Keratinocyte (primary cell): ENCODE data around the gene BRSK2. TPM values are rescaled to one million over a fixed set of nuclear protein-coding genes. Genes with fewer than 3 reads are reported as not detected.

Experiments
- DNase-seq: peaks from one replicate; pipeline ENCODE4 v3.0.0-alpha.2; 2011; ENCODE audit warnings: low read depth, missing footprints, low spot score
- FAIRE-seq: peaks from 2 replicates; lab custom pipeline; 2011; peaks lifted over from hg19 to GRCh38; lab: Jason Lieb, UNC
- H2AFZ ChIP-seq: 2 replicates; pipeline ENCODE4 v1.6.0; 2012; ENCODE audit warnings: low read length, control low read depth, inconsistent platforms; ENCODE audit not compliant: control insufficient read depth
- H3K27ac ChIP-seq: 2 replicates; pipeline ENCODE4 v1.5.1; 2011; ENCODE audit warnings: low read length; ENCODE audit not compliant: control insufficient read depth, insufficient read depth
- H3K27me3 ChIP-seq: 3 replicates; pipeline ENCODE4 v1.6.0; 2011; ENCODE audit warnings: low read length; ENCODE audit not compliant: control insufficient read depth, insufficient read depth; ENCODE audit errors: extremely low read depth
- H3K36me3 ChIP-seq, 2 experiments: 2 replicates in 1 of 2; 3 replicates in 1 of 2; pipeline ENCODE4 v1.5.1; 2011; ENCODE audit warnings: low read length in 2 of 2, mild to moderate bottlenecking in 1 of 2; ENCODE audit not compliant: control insufficient read depth in 2 of 2, insufficient read depth in 2 of 2; ENCODE audit errors: extremely low read depth in 1 of 2
- H3K4me1 ChIP-seq: 3 replicates; pipeline ENCODE4 v1.5.1; 2011; ENCODE audit warnings: low read length; ENCODE audit not compliant: control insufficient read depth, insufficient read depth; ENCODE audit errors: extremely low read depth
- H3K4me2 ChIP-seq: 3 replicates; pipeline ENCODE4 v1.6.0; 2011; ENCODE audit warnings: low read depth, low read length; ENCODE audit not compliant: control insufficient read depth, insufficient read depth; ENCODE audit errors: extremely low read depth
- H3K4me3 ChIP-seq, 3 experiments: fragments of 200-600 bp in 1 of 3; sonication (generic) in 1 of 3; 2 replicates in 2 of 3; 3 replicates in 1 of 3; pipeline ENCODE4 v1.5.1; 2011 to 2016; ENCODE audit warnings: low read length in 3 of 3, mild to moderate bottlenecking in 3 of 3, control low read depth in 2 of 3, inconsistent platforms in 1 of 3, low read depth in 1 of 3, mixed read lengths in 1 of 3, mixed run types in 1 of 3, moderate library complexity in 1 of 3; ENCODE audit not compliant: control insufficient read depth in 2 of 3, insufficient read depth in 2 of 3; ENCODE audit errors: extremely low read depth in 1 of 3
- H3K79me2 ChIP-seq: 2 replicates; pipeline ENCODE4 v1.6.0; 2012; ENCODE audit warnings: low read length; ENCODE audit not compliant: control insufficient read depth, insufficient read depth
- H3K9ac ChIP-seq: 3 replicates; pipeline ENCODE4 v1.6.0; 2011; ENCODE audit warnings: low read length; ENCODE audit not compliant: control insufficient read depth, insufficient read depth; ENCODE audit errors: extremely low read depth
- H3K9me1 ChIP-seq: 3 replicates; pipeline ENCODE4 v1.6.0; 2011; ENCODE audit warnings: low read length; ENCODE audit not compliant: control insufficient read depth, insufficient read depth; ENCODE audit errors: extremely low read depth
- H3K9me3 ChIP-seq: 2 replicates; pipeline ENCODE4 v1.5.1; 2012; ENCODE audit warnings: low read depth, low read length; ENCODE audit not compliant: control insufficient read depth
- H4K20me1 ChIP-seq: 3 replicates; pipeline ENCODE4 v1.6.0; 2011; ENCODE audit warnings: low read length; ENCODE audit not compliant: control insufficient read depth, insufficient read depth; ENCODE audit errors: extremely low read depth
- CTCF ChIP-seq, 3 experiments: IDR thresholded peaks in 1 of 3; conservative IDR thresholded peaks in 1 of 3; optimal IDR thresholded peaks in 1 of 3; 2 replicates in 2 of 3; 3 replicates in 1 of 3; pipeline versions ENCODE3 to v1.5.1; 2011; ENCODE audit warnings: low read length in 3 of 3, mild to moderate bottlenecking in 3 of 3, moderate library complexity in 2 of 3, control low read depth in 1 of 3, inconsistent platforms in 1 of 3; ENCODE audit not compliant: insufficient read depth in 2 of 3; ENCODE audit errors: extremely low read depth in 1 of 3
- EZH2 ChIP-seq: IDR thresholded peaks from one replicate; pipeline ENCODE4 v1.6.1; 2012; ENCODE audit warnings: inconsistent platforms, mild to moderate bottlenecking, low read length, moderate library complexity
- dilution Hi-C: fragments of 300-500 bp; cut with MboI; formaldehyde crosslinking; loops from one replicate; pipeline ENCODE4 v1.7.0; 2020; ENCODE audit warnings: low sequenced_read_pairs; ENCODE audit not compliant: extremely low pct_ligation_motif_present
- polyA plus RNA-seq, 5 experiments: library from polyadenylated mRNA; depleted of rRNA in 3 of 5; stranded (reverse) in 3 of 5; stranded (forward) in 1 of 5; unstranded in 1 of 5; fragments of >200 nt; gene quantifications; 1 replicate in 1 of 5; 2 replicates in 3 of 5; 3 replicates in 1 of 5; pipeline versions ENCODE4 v1.2.1 to v1.2.3, GENCODE V29; 2011 to 2012; ENCODE audit warnings: missing spikeins in 2 of 5, low read depth in 1 of 5, low replicate concordance in 1 of 5

Gene BRSK2
- polyA plus RNA-seq, 1 donor (not counting 4 experiments of a cell fraction or from before 2014, with no cell fraction given) = 0.09 TPM

DNA sequence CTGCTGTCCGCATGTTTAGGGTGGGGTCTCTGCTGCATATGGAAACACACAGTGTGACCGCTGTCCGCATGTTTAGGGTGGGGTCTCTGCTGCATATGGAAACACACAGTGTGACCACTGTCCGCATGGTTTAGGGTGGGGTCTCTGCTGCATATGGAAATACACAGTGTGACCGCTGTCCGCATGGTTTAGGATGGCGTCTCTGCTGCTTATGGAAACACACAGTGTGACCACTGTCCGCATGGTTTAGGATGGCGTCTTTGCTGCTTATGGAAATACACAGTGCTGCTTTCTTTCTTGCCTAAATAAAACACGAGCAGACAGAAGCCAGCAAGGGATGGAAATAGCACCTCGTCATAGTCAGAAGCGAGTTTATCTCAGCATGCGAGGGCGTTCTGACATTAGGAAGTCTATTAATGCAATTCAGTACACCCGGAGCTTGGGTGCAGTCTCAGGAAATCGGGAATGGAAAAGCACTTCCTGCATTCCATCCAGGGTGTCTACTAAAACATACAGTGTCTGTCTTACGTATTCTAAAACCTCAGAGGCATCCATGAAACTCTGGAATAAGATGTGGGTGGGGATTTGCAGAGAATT, 47.7 kb upstream of the BRSK2 start:
- H3K9ac ChIP-seq = no peak overlapping the region
- no peaks in the 10 kb centered on the region for H4K20me1 ChIP-seq
- H3K79me2 ChIP-seq = no peaks in the 10 kb centered on the region
- FAIRE-seq (peak; percentile 43), DNase-seq (no peak)
- H3K4me2 ChIP-seq = peak overlapping the region; percentile 24
- no peaks in the 10 kb centered on the region for H3K9me1 ChIP-seq
- dilution Hi-C loops = no loop called here
- TF ChIP-seq CTCF (optimal IDR thresholded peaks at IDR 0.05 in 1 of 3, IDR thresholded peaks at IDR 0.05 in 1 of 3, conservative IDR thresholded peaks at IDR 0.05 in 1 of 3; ENCODE audit: extremely low read depth in 1 of 3, insufficient read depth in 2 of 3, low read length in 3 of 3) (no peak), EZH2 (no peak)
- H3K27me3 ChIP-seq = peaks cover 14% of the 10 kb centered on the region
- peak overlapping the region; percentile 68 for H2AFZ ChIP-seq
- H3K9me3 ChIP-seq = no peaks in the 10 kb centered on the region
- no peak overlapping the region for H3K27ac ChIP-seq
- H3K36me3 ChIP-seq = no peaks in the 10 kb centered on the region
- no peak overlapping the region for H3K4me3 ChIP-seq
- no peaks in the 10 kb centered on the region for H3K4me1 ChIP-seq

DNA sequence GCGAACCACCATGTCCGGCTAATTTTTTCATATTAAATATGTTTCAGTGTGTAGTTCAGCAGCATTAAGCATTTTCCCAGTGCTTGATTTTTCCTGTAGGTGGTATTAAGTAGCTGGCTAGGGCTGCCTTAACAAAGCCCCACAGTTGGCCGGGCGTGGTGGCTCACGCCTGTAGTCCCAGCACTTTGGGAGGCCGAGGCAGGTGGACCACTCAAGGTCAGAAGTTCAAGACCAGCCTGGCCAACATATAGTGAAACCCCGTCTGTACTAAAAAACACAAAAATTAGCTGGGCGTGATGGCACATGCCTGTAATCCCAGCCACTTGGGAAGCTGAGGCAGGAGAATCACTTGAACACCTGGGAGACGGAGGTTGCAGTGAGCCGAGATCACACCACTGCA, 46.8 kb upstream of the BRSK2 start:
- peaks cover 6% of the 10 kb centered on the region for H3K27me3 ChIP-seq
- H3K4me3 ChIP-seq = no peak overlapping the region
- dilution Hi-C loops = no loop called here
- no peak overlapping the region for H2AFZ ChIP-seq
- H3K79me2 ChIP-seq = no peaks in the 10 kb centered on the region
- TF ChIP-seq EZH2 = no peak
- TF ChIP-seq CTCF (optimal IDR thresholded peaks at IDR 0.05 in 1 of 3, IDR thresholded peaks at IDR 0.05 in 1 of 3, conservative IDR thresholded peaks at IDR 0.05 in 1 of 3; ENCODE audit: extremely low read depth in 1 of 3, insufficient read depth in 2 of 3, low read length in 3 of 3) = no peak
- H3K4me1 ChIP-seq = no peaks in the 10 kb centered on the region
- H3K9ac ChIP-seq = no peak overlapping the region
- no peaks in the 10 kb centered on the region for H3K9me1 ChIP-seq
- no peak for DNase-seq
- H4K20me1 ChIP-seq = no peaks in the 10 kb centered on the region
- no peak overlapping the region for H3K27ac ChIP-seq
- FAIRE-seq = no peak
- no peak overlapping the region for H3K4me2 ChIP-seq
- no peaks in the 10 kb centered on the region for H3K9me3 ChIP-seq
- H3K36me3 ChIP-seq = no peaks in the 10 kb centered on the region
